HCT116 (cell line): ENCODE results near the gene SHISA7. TPM values are rescaled to one million over a fixed set of nuclear protein-coding genes. Genes with fewer than 3 reads are reported as not detected.

Experiments used
- ATAC-seq: fragments of 200-7000 bp; cut with Tn5 transposase; 2 replicates; pipeline ENCODE4 v1.9.1; 2020; ENCODE audit warnings: mild to moderate bottlenecking, moderate library complexity
- BruUV-seq: library from RNA; stranded (reverse); fragments of 400-500 nt; replicated peaks from 2 replicates; lab custom pipeline; 2021; lab: Mats Ljungman, UMichigan
- CTCF ChIA-PET: fragments of 300-600 bp; sonication (Branson Sonifier 250); formaldehyde crosslinking; loops from one replicate; lab custom pipeline; 2021; ENCODE audit warnings: antibody characterized with exemption; lab: Charles Lee
- POLR2A ChIA-PET: fragments of 300-600, 350-600 bp; sonication (Branson Sonifier 250); formaldehyde crosslinking; loops from one replicate; lab custom pipeline; 2021; ENCODE audit warnings: antibody characterized with exemption; lab: Charles Lee
- RAD21 ChIA-PET, 2 experiments: fragments of 300-600 bp; sonication (Branson Sonifier 250); formaldehyde crosslinking; loops; one replicate each; lab custom pipeline; 2023; ENCODE audit warnings: low total read pairs in 2 of 2; ENCODE audit not compliant: uncharacterized antibody in 2 of 2, unreplicated experiment in 2 of 2, low non-redundant PET in 1 of 2; lab: Charles Lee
- DNase-seq: peaks from one replicate; pipeline ENCODE4 v3.0.0-alpha.2; 2010; ENCODE audit warnings: low read depth, low spot score
- H2AFZ ChIP-seq: fragments of 200-600 bp; shearing (Covaris generic), sonication (generic); 2 replicates; pipeline ENCODE4 v1.6.1; 2017; ENCODE audit warnings: low read depth, mixed run types, mixed read lengths, antibody characterized with exemption, low read length; ENCODE audit not compliant: poor library complexity, severe bottlenecking
- H3K27ac ChIP-seq: 2 replicates; pipeline ENCODE4 v1.5.1; 2012; ENCODE audit warnings: low read depth, low read length
- H3K27me3 ChIP-seq: fragments of 200-600 bp; sonication (generic); 2 replicates; pipeline ENCODE4 v1.6.1; 2016; ENCODE audit warnings: mixed run types, low read length, mixed read lengths; ENCODE audit not compliant: insufficient read depth
- H3K36me3 ChIP-seq, 2 experiments: fragments of 200-500 bp in 1 of 2; fragments of 200-600 bp in 1 of 2; sonication (Bioruptor generic) in 1 of 2; sonication (generic) in 1 of 2; 2 replicates each; pipeline versions ENCODE4 v1.5.1 to v1.6.1; 2014 to 2016; ENCODE audit warnings: low read length in 2 of 2, inconsistent platforms in 1 of 2, mixed read lengths in 1 of 2, mixed run types in 1 of 2; ENCODE audit not compliant: insufficient read depth in 2 of 2, control insufficient read depth in 1 of 2
- H3K4me1 ChIP-seq, 2 experiments: fragments of 200-600 bp in 1 of 2; sonication (generic) in 1 of 2; 2 replicates each; pipeline versions ENCODE4 v1.5.1 to v1.6.1; 2012 to 2017; ENCODE audit warnings: low read length in 2 of 2, inconsistent platforms in 1 of 2, mild to moderate bottlenecking in 1 of 2, mixed read lengths in 1 of 2, mixed run types in 1 of 2, moderate library complexity in 1 of 2; ENCODE audit not compliant: insufficient read depth in 2 of 2, control insufficient read depth in 1 of 2
- H3K4me2 ChIP-seq: fragments of 200-600 bp; sonication (generic); 2 replicates; pipeline ENCODE4 v1.6.1; 2017; ENCODE audit warnings: mixed run types, low read length, mixed read lengths
- H3K4me3 ChIP-seq, 2 experiments: fragments of 200-600 bp in 1 of 2; sonication (generic) in 1 of 2; replicated peaks in 1 of 2; 2 replicates each; pipeline ENCODE4 v1.5.1; 2011 to 2016; ENCODE audit warnings: low read length in 2 of 2, control low read depth in 1 of 2, low read depth in 1 of 2, mild to moderate bottlenecking in 1 of 2, mixed read lengths in 1 of 2, mixed run types in 1 of 2
- H3K79me2 ChIP-seq: fragments of 200-600 bp; sonication (generic); 2 replicates; pipeline ENCODE4 v1.6.1; 2017; ENCODE audit warnings: mild to moderate bottlenecking, mixed run types, low read length, moderate library complexity, mixed read lengths; ENCODE audit not compliant: insufficient read depth
- H3K9ac ChIP-seq: fragments of 200-600 bp; sonication (generic); 2 replicates; pipeline ENCODE4 v1.6.1; 2016; ENCODE audit warnings: low read length, mixed read lengths
- H3K9me2 ChIP-seq: fragments of 200-600 bp; sonication (generic), shearing (Covaris generic); 2 replicates; pipeline ENCODE4 v1.6.1; 2017; ENCODE audit warnings: mixed run types, mild to moderate bottlenecking, moderate library complexity; ENCODE audit not compliant: insufficient read depth
- H3K9me3 ChIP-seq, 2 experiments: fragments of 200-500 bp in 1 of 2; fragments of 200-600 bp in 1 of 2; sonication (Bioruptor generic) in 1 of 2; sonication (generic) in 1 of 2; 2 replicates each; pipeline ENCODE4 v1.6.1; 2014 to 2017; ENCODE audit warnings: low read length in 2 of 2, mixed read lengths in 2 of 2, inconsistent platforms in 1 of 2, low read depth in 1 of 2, mild to moderate bottlenecking in 1 of 2, mixed run types in 1 of 2, moderate library complexity in 1 of 2; ENCODE audit not compliant: control insufficient read depth in 1 of 2, insufficient read depth in 1 of 2
- H4K20me1 ChIP-seq: fragments of 200-600 bp; sonication (generic), shearing (Covaris generic); 2 replicates; pipeline ENCODE4 v1.6.1; 2017; ENCODE audit warnings: mixed run types, mild to moderate bottlenecking, moderate library complexity; ENCODE audit not compliant: insufficient read depth
- ATF3 ChIP-seq: IDR thresholded peaks from 2 replicates; pipeline ENCODE4 v1.6.1; 2012
- CBX3 ChIP-seq: IDR thresholded peaks from 2 replicates; pipeline ENCODE4 v1.6.1; 2012; ENCODE audit warnings: low read depth
- CEBPB ChIP-seq: IDR thresholded peaks from 2 replicates; pipeline ENCODE4 v1.6.1; 2012; ENCODE audit warnings: low read depth
- CTCF ChIP-seq, 3 experiments: fragments of 200-600 bp in 1 of 3; sonication (generic) in 1 of 3; IDR thresholded peaks in 2 of 3; conservative IDR thresholded peaks in 1 of 3; 2 replicates each; pipeline ENCODE4 v1.5.1; 2012 to 2017; ENCODE audit warnings: low read depth in 2 of 3, low read length in 2 of 3, antibody characterized with exemption in 1 of 3, borderline replicate concordance in 1 of 3, control low read depth in 1 of 3, mild to moderate bottlenecking in 1 of 3, mixed read lengths in 1 of 3, mixed run types in 1 of 3, moderate library complexity in 1 of 3; ENCODE audit not compliant: insufficient read depth in 1 of 3
- EGR1 ChIP-seq: IDR thresholded peaks from 2 replicates; pipeline ENCODE4 v1.6.1; 2012; ENCODE audit warnings: low read depth
- ELF1 ChIP-seq: IDR thresholded peaks from 2 replicates; pipeline ENCODE4 v1.6.1; 2012; ENCODE audit warnings: low read depth, borderline replicate concordance
- EZH2 ChIP-seq: fragments of 200-600 bp; sonication (generic); IDR thresholded peaks from 2 replicates; pipeline ENCODE4 v1.6.1; 2017; ENCODE audit warnings: antibody characterized with exemption, mixed run types
- EZH2phosphoT487 ChIP-seq: fragments of 200-600 bp; IDR thresholded peaks from 2 replicates; pipeline ENCODE4 v1.6.1; 2018; ENCODE audit warnings: antibody characterized with exemption, borderline replicate concordance
- JUND ChIP-seq: IDR thresholded peaks from 2 replicates; pipeline ENCODE4 v1.6.1; 2012
- POLR2A ChIP-seq: IDR thresholded peaks from 2 replicates; pipeline ENCODE4 v1.7.0; 2011; ENCODE audit warnings: borderline replicate concordance; ENCODE audit not compliant: insufficient read depth, insufficient read length; ENCODE audit errors: extremely low read depth
- POLR2AphosphoS5 ChIP-seq: IDR thresholded peaks from 2 replicates; pipeline ENCODE4 v1.6.1; 2011; ENCODE audit warnings: mild to moderate bottlenecking, low read depth, low read length, moderate library complexity
- REST ChIP-seq: IDR thresholded peaks from 2 replicates; pipeline ENCODE4 v1.6.1; 2012; ENCODE audit warnings: low read depth
- SIN3A ChIP-seq: IDR thresholded peaks from 2 replicates; pipeline ENCODE4 v1.6.1; 2012; ENCODE audit warnings: low read depth
- SP1 ChIP-seq: IDR thresholded peaks from 2 replicates; pipeline ENCODE4 v1.6.1; 2012; ENCODE audit warnings: low read depth
- TCF7L2 ChIP-seq: IDR thresholded peaks from 2 replicates; pipeline ENCODE4 v1.7.0; 2011; ENCODE audit warnings: borderline replicate concordance, inconsistent platforms; ENCODE audit not compliant: insufficient read depth, insufficient read length; ENCODE audit errors: extremely low read depth
- YY1 ChIP-seq: IDR thresholded peaks from 2 replicates; pipeline ENCODE4 v1.6.1; 2011; ENCODE audit warnings: low read length, low read depth, moderate library complexity, mild to moderate bottlenecking; ENCODE audit not compliant: insufficient replicate concordance; ENCODE audit errors: extremely low read depth
- ZBTB33 ChIP-seq: IDR thresholded peaks from 2 replicates; pipeline ENCODE4 v1.6.1; 2011; ENCODE audit warnings: mild to moderate bottlenecking, low read length, moderate library complexity; ENCODE audit not compliant: insufficient replicate concordance; ENCODE audit errors: extremely low read depth
- ZFX ChIP-seq: fragments of 450-650 bp; IDR thresholded peaks from 2 replicates; pipeline ENCODE4 v1.6.1; 2017
- ZNF274 ChIP-seq: fragments of 200-500 bp; sonication (Bioruptor generic); IDR thresholded peaks from 2 replicates; pipeline ENCODE4 v1.6.1; 2014; ENCODE audit warnings: mild to moderate bottlenecking, low read depth, low read length, inconsistent platforms
- intact Hi-C: fragments of 100-400 bp; cut with micrococcal nuclease; formaldehyde crosslinking; loops from 2 replicates; pipeline ENCODE4 v1.10.0; 2022
- total RNA-seq: library from RNA; stranded (reverse); gene quantifications from one replicate; pipeline ENCODE4 v1.2.1, GENCODE V29; 2021; ENCODE audit not compliant: unreplicated experiment

The SHISA7 gene
- total RNA-seq, 1 experiment from 2014 or later: not detected

GRCh38 chr19:55482156-55482961 is 39.3 kb upstream of the SHISA7 start:
- intact Hi-C loops: no loop called here
- Histone ChIP-seq H3K27me3 (no peaks in the 10 kb centered on the region), H3K4me1 (peaks cover 19 to 37% of the 10 kb centered on the region in 2 experiments), H3K9me3 (no peaks in the 10 kb centered on the region), H3K36me3 (no peaks in the 10 kb centered on the region), H4K20me1 (no peaks in the 10 kb centered on the region), H3K9ac (no peak overlapping the region), H3K79me2 (peaks cover 26% of the 10 kb centered on the region), H2AFZ (no peak overlapping the region), H3K27ac (no peak overlapping the region), H3K4me3 (no peak overlapping the region), H3K9me2 (no peaks in the 10 kb centered on the region), H3K4me2 (no peak overlapping the region)
- DNase-seq (no peak), ATAC-seq (no peak)
- CTCF ChIA-PET: no interaction called here
- BruUV-seq: no TSS peak
- RAD21 ChIA-PET: no interaction called here
- TF ChIP-seq ELF1: no peak
- TF ChIP-seq POLR2A: no peak
- TF ChIP-seq ZBTB33: no peak
- no peak for TF ChIP-seq TCF7L2
- TF ChIP-seq ATF3: no peak
- TF ChIP-seq EGR1: no peak
- TF ChIP-seq JUND: no peak
- TF ChIP-seq SP1: no peak
- TF ChIP-seq CBX3: no peak
- no peak for TF ChIP-seq POLR2AphosphoS5
- TF ChIP-seq EZH2phosphoT487: no peak
- no peak for TF ChIP-seq YY1
- no peak for TF ChIP-seq CEBPB
- no peak for TF ChIP-seq ZFX
- no peak for TF ChIP-seq REST
- TF ChIP-seq CTCF (IDR thresholded peaks at IDR 0.05 in 2 of 3, conservative IDR thresholded peaks at IDR 0.05 in 1 of 3; ENCODE audit: borderline replicate concordance in 1 of 3, insufficient read depth in 1 of 3, low read depth in 2 of 3, low read length in 2 of 3): no peak
- no peak for TF ChIP-seq ZNF274
- TF ChIP-seq EZH2: no peak
- no peak for TF ChIP-seq SIN3A
- POLR2A ChIA-PET: no interaction called here
